ENCODE measurements around the gene PPM1M.
"Not testable (repeated sequence)": the region's sequence is repeated elsewhere in the genome, so short reads cannot be mapped to it uniquely, and the experiment has no call there.

The PPM1M gene

GRCh38 chr3:52277071-52277964, 31.8 kb downstream of the PPM1M start:
- DNase-seq (ENCODE audit: low read depth): peak; percentile 71

GRCh38 chr3:52277972-52278509, 32.5 kb downstream of the PPM1M start:
- no peak for DNase-seq (ENCODE audit: low read depth)

- peak; percentile 93 for DNase-seq (ENCODE audit: low read depth)
Measured at GRCh38 chr3:52278510-52279069, 33.0 kb downstream of the PPM1M start, which contains the start of gene WDR82. Gene WDR82, minus strand, starts transcription at chr3:52278649. Its CDS starts 288 bp downstream, at chr3:52278361.

GRCh38 chr3:52279596-52279995, 34.0 kb downstream of the PPM1M start:
- no peak for DNase-seq (ENCODE audit: low read depth)

- DNase-seq (ENCODE audit: low read depth): no peak
Measured at GRCh38 chr3:52280050-52280461, 34.5 kb downstream of the PPM1M start.

GRCh38 chr3:52281981-52282801, 36.6 kb downstream of the PPM1M start:
- DNase-seq (ENCODE audit: low read depth): peak; percentile 44

- DNase-seq (ENCODE audit: low read depth): no peak
Measured at GRCh38 chr3:52283306-52283705, 37.7 kb downstream of the PPM1M start.

GRCh38 chr3:52284051-52284450, 38.5 kb downstream of the PPM1M start:
- not testable (repeated sequence) for DNase-seq (ENCODE audit: low read depth)

GRCh38 chr3:52286777-52287110, 41.2 kb downstream of the PPM1M start:
- DNase-seq (ENCODE audit: low read depth): peak; percentile 38

- no peak for DNase-seq (ENCODE audit: low read depth)
Measured at GRCh38 chr3:52288674-52289073, 43.1 kb downstream of the PPM1M start.

GRCh38 chr3:52289338-52289746, 43.8 kb downstream of the PPM1M start:
- DNase-seq (ENCODE audit: low read depth): no peak

- no peak for DNase-seq (ENCODE audit: low read depth)
Measured at GRCh38 chr3:52289747-52290595, 44.4 kb downstream of the PPM1M start.

GRCh38 chr3:52290596-52291507, 45.3 kb downstream of the PPM1M start:
- DNase-seq (ENCODE audit: low read depth): no peak

- peak; percentile 48 for DNase-seq (ENCODE audit: low read depth)
Measured at GRCh38 chr3:52291508-52292181, 46.1 kb downstream of the PPM1M start.

- no peak for DNase-seq (ENCODE audit: low read depth)
Measured at GRCh38 chr3:52292247-52293065, 46.9 kb downstream of the PPM1M start.

GRCh38 chr3:52293491-52294319, 48.1 kb downstream of the PPM1M start:
- DNase-seq (ENCODE audit: low read depth): no peak

GRCh38 chr3:52294320-52295150, 49.0 kb downstream of the PPM1M start:
- DNase-seq (ENCODE audit: low read depth): no peak

All from EH (cell line).